Ishikawa (cell line): ENCODE results near the gene CUEDC2.

ENCODE experiments used
- RAD21 ChIP-seq: IDR thresholded peaks from 2 replicates; pipeline ENCODE4 v1.6.1; 2012; ENCODE audit warnings: low read depth
- TAF1 ChIP-seq: IDR thresholded peaks from 2 replicates; pipeline ENCODE4 v1.6.1; 2012; ENCODE audit warnings: low read depth, mild to moderate bottlenecking

DNA sequence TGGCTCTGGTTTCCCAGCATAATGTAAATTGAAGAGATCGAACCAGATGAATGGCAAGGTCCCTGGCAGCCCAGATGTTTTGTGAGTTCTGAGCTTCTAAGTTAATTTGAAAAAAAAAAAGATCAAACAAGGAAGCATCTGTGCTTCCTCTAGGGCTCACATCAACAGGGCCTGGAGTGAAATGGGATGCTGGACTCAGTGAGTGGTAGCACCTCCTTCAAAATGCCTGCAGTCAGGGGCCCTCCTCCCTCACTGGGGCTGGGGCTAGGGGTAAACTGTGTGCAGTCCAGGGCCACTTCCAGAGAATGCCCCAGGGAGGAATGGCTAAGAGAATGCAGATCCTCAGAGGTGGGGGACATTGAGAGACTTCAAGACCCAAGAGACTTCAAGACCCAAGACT is 6.0 kb upstream of the CUEDC2 start:
- TF ChIP-seq TAF1 (no peak), RAD21 (no peak)
